Right kidney (tissue), 9 donors: ENCODE data around the gene P2RY13.

Experiments
- DNase-seq: peaks from one replicate; pipeline ENCODE4 v3.0.0-alpha.2; 2016
- long read RNA-seq, 8 donors: transcript quantifications; one replicate each; lab custom pipeline, GENCODE V29; 2026

Gene P2RY13
- long read RNA-seq, donor 1, partial matches to known transcripts, result 0 of 1 reads
- long read RNA-seq, donor 1, other reads (novel, unspliced or antisense), result 0 of 1 reads
- long read RNA-seq, donor 2, result 0 reads
- long read RNA-seq, donor 3, result 0 reads
- long read RNA-seq, donor 4, result 0 reads
- long read RNA-seq, donor 5, result 0 reads
- long read RNA-seq, donor 6, result 0 reads
- long read RNA-seq, donor 7, partial matches to known transcripts, result 0 of 1 reads
- long read RNA-seq, donor 7, other reads (novel, unspliced or antisense), result 0 of 1 reads
- long read RNA-seq, donor 8, partial matches to known transcripts, result 0 of 2 reads
- long read RNA-seq, donor 8, other reads (novel, unspliced or antisense), result 0 of 2 reads

DNA sequence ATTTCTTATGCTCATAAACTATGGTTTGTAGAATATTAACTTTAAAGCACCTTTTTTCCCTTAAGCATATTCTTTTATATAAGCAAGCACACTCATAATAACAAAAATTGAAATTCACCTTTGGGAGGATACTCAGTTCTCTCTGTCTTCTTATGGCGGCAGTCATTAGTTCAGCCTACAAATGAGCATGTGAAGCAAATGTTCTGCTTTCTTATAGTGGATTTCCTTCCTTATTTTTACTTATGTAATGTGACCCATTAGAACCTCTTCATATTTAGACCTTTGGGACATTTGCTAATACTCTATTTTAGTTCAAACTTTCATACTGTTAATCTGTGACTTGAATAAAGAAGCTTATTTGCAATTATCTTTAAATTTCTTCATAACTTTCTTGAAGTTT lies at the start of gene P2RY13:
Gene P2RY13, minus strand, starts transcription at position 187 of the 400 bp plus-strand sequence. Its CDS starts 21 bp downstream, at position 166.
- no peak for DNase-seq

DNA sequence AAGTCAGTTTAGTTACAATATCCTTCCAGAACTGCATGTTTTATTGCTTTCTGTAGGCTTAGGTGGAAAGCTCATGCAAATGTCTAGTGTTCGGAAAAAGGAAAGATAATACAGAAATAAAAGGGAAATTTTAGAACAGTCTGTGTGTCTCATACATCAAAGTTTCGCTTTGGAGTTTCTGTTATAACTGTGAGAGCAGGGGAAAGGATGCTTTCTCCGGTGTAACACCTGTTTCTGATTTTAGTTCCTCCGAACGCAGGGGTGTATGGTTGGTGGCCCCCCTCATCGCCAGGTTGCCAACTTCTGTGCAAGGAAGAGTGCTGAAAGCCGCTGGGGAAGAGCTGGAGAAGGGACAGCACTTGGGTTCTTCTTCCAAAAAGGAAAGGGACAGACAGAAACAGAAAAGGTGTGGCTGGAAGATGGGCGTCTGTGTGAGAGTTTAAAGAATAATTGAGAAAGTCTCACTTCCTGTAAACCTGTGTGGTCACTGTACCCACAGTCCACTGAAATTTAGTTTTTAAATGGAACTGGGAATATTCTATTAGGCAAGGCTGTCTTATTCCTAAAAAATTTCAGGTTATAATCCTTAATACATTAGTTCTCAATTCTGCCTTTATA lies 48.5 kb upstream of the P2RY13 start:
- no peak for DNase-seq

GRCh38 chr3:151372063-151372820 lies 42.9 kb upstream of the P2RY13 start:
- DNase-seq, result no peak

DNA sequence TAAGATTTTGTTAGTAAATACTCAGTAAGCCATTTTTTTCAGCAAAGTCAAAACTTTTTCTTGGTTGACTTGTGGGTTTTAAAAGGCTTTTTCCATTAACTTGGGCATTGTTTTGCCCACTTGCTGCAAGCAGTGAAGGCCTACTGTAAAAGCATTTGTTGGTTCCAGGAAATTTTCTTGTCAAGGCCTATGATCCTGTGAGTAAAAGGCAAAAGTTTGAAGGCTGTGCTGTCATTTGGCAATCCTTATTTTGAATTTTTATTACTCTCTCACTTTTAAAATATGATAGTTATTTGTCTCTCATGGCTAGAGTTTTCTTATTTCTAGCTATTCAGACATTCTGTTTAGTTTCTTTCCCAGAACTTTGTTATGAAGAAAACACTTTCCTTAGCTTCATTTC lies 42.2 kb upstream of the P2RY13 start:
- DNase-seq, result no peak

DNA sequence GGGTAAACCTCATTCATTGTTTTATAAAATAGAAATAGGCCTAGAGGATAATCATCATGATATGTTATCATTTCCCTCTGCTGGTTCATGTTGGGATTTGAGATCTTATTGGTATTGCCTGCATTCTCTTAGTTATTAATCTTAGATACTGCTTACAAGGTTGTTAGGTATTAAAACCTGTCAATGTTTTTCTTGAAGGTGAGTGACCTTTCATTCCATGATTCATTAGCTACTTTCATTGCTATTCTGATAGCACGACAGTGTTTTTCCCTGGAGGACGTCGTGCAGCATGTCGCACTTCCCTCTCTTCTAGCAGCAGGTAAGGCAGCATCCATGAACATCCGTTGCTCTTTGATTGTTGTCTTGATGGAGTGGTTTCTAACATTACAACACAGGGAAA lies 38.1 kb upstream of the P2RY13 start:
- no peak for DNase-seq

DNA sequence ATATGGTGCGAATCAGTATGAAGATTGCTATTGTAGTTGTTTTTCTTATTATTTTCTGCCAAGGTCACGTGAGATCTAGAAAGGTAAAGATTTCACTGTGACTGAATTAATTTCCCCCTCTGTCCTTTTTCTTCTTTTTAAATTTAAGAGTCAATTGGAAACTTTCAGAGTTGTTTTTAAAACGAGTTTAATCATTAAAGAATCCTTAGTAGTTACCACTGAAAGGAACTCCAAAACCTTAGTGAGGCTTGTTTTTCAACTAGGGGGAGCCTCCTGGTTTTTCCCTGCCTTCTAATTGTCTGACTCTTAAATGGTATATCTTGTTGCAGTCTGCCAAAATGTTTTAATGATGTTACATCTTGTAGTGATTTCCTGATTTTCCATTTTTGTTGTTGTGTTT lies 37.6 kb upstream of the P2RY13 start:
- DNase-seq, result no peak

- no peak for DNase-seq
Measured at GRCh38 chr3:151362751-151363174, 33.4 kb upstream of the P2RY13 start.

DNA sequence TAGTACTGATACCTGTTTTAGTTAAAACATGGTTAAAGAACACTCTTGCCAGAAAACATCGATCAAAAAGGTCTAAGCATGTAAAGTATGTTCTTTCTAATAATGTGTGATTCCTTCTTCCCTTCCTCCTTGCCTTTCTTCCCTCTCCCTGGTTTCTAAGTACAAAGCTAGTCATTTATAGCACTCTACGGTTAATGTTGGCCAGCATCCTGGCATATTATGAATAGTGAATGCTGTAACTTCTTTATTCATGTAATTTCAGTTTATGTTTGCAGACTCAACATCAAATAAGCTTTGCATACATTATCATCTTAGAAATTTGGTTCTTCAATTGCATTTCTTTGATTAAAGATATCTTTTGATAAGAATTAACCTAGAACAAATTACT lies 28.1 kb upstream of the P2RY13 start:
- no peak for DNase-seq

GRCh38 chr3:151356794-151357462 lies 27.6 kb upstream of the P2RY13 start:
- no peak for DNase-seq

GRCh38 chr3:151351648-151352047 lies 22.3 kb upstream of the P2RY13 start:
- DNase-seq, result no peak

DNA sequence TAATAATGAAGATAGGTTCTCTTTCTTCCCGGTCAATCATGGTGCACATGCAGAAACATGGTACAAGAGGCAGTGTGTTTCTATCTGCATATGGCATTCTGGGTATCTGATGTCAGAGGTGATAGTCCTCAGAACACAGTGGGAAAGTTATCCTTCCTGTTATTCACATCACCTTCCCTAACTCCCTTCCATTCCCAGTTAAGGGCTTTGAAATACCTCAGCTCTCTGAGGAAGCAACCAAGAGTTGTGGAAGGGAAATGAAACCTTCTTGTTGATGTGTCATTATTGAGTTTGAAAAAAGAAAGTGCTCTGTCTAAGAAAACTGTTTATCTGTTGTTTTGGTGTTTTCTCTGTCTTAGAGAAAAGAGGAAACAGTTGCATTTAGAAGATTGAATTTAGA lies 21.9 kb upstream of the P2RY13 start:
- DNase-seq, result no peak

DNA sequence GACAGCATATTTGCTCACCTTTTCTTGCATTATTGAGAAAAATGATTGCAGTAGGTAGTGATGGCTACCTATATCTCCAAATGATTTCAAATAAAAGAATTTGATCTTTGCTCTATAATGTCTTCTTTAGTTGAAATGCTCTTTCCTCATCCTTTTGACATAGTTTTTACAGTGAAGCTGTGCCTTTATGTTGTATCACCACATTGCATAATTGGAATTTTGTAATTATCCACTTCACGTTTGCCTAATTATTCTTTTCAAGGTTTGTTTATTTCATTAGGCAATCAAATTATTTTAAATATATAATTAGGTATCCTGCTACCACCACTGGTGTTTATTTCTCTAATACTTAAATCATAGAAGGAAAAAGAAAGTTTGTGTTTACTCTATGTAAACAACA lies 21.3 kb upstream of the P2RY13 start:
- no peak for DNase-seq

DNA sequence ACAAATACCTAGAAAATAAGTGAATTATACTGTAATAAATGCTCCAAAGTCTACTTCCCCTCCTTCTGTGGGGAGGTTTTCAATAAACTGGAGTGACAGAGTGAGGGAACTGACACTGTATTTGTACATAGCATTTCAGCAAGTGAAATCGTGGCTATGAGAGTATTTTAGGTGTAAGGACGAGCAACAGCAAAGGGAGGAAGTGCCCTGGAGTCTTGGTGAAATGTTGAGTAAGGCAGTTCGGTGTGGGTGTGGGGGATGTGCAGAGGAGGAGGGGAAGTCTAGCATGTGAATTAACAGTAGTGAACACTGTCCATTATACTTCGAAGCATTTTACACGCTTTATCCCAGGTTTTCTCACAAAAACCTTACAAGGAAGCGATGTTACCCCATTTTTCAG lies 18.1 kb upstream of the P2RY13 start:
- DNase-seq, result no peak

DNA sequence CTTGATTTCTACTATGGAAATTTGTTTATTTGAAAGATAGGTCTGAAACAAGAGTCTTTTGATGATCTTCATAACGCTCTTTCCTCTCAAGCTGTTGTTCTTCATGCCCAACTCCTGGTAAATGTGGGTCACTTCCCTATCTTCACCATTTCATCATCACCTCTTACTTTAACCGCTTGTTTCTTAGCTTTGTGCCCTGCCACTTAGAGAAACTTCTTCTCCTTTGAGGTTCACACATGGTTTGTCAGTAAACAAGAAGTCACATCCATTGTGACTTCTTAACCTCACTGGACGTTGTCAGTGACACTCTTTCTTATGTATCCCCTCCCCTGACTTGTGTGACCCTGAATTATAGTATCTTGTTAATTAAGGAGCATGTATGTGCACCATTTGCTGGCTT lies 16.9 kb upstream of the P2RY13 start:
- no peak for DNase-seq

GRCh38 chr3:151345859-151346258 lies 16.5 kb upstream of the P2RY13 start:
- no peak for DNase-seq

- no peak for DNase-seq
Measured at GRCh38 chr3:151331696-151332095, 2.3 kb upstream of the P2RY13 start.

DNA sequence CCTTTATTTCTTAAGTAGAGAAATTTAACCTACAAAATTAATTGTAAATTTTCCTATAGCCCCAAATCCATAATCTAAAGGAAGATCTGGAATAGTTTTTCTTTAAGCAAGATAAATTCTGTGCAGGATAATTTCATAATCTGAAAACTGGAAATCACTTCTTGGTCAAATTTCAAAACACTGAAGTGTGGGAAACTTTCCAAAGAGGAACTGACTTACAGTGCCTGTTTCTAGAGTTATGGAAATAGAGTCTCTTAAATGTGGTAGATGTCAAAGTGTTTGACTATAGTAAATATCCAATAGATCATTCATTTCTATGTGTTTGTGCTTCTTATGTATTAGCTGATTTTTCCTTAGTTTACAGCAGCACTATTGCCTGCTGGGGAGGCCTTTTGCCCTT lies 1.6 kb upstream of the P2RY13 start:
- no peak for DNase-seq

DNA sequence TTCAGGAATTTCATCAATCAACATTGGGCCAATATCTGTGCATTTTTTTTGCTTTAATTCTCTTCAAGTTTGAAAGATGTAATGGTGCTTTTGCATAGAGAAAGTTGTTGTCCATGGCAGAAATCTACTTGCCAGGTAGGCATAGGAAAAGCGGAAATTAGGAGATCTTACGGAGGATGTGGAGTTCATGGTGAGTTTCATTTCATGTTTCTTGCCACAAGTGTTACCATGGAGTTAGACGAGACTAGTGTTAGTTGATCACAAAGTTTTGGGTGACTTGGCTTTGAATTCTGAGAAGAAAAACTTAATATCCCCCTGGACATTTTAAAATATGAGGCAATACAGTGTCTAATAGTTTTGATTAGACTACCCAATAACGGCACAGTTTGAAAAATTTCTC lies 1.0 kb upstream of the P2RY13 start:
- no peak for DNase-seq

DNA sequence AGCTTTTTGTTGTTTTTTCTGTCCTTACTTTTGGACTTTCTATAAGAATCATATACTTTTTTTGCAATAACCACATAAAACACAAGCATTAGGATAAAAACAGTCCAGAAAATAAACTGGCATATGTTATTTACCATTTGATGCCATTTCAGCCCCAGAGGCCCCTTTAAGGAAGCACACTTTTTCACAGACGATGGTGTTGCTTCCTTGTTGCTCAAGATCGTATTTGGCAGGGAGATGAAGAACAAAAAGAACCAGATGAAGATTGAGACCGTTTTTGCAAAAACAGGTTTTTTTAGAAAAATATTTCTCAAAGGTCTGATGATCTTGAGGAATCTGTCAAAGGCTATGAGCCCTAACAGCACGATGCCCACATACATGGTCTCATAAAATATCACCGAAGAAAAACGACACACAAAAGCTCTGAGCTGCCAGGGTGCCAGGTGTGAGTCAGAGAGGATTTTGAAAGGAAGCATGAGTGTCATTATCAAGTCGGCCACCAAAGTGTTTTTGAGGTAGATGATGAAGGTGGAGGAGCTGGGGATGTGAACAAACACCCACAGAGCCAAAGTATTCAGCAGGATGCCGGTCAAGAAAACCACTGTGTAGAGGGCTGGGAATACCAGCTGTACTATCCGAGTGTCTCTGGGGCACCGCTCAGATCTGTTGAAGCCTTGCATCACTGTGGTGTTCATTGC lies 902 bp downstream of the P2RY13 start:
- no peak for DNase-seq

DNA sequence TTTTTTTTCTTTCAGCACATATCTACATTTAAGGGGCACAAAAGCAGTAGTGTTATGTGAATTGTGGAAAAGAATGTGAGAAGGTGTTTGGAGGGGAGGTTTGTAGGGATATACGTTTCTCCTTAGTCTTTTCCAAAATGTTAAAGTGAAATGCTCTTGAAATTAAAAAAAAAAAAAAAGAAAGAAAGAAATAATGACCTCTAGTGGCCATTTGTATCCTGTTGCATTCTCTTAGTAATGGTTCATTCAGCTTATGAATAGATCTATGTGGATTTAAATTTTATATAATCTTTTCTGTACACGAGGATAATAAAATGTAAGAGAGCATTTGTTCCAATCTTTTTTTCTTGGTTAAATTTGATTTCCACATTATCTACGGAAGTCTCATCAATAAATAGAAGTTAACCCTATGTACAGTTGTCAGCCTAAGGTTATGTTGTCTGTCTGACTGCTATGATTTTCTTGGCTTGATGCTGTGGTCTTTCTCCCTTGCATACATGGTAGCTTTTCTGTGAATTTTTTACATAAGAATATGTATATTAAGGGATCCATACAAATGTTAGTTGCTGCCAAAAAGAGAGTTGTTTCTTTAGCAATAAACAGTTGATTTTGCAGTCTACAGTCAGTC lies 1.7 kb downstream of the P2RY13 start:
- no peak for DNase-seq

DNA sequence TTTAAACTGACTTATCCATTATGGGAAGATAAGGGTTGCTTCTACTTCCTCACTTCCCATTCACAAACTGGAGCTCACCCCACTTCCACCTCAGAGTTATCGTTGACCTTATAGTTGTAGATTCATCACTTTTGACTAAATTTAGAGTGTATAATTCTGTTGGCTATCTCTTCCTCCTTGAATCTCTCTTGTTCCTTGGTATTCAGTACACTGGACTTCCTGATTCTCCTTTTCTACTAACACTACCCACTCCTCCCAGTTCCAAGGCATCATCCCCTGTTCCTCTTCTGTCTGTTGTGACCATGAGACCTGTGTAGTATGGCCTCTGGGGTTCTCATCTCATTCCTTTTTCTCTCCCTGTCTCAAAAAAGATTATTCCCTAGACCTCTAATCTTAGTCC lies 6.8 kb downstream of the P2RY13 start:
- DNase-seq, result no peak

DNA sequence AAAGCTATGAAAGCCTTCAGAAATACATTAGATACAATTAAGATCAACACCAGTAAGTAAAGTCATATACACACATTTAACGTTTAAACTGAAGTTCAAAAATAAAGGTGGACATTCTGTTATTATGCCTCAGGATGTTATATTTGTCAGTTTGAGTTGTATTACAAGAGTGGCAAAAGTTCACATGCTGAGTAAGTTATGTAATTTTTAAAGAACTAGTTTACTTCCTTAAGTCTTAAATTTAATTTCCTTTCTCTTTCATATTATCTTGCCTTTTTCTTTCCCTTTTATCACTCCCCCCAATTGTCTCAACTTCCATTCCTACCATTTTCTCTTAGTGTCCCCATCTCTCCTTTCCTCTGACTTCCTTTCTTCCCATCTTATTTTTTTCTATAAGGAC lies 7.8 kb downstream of the P2RY13 start:
- no peak for DNase-seq
